CD14-positive monocyte (primary cell): ENCODE data around the gene PLCL2. TPM values are rescaled to one million over a fixed set of nuclear protein-coding genes. Genes with fewer than 3 reads are reported as not detected.
A peak's percentile ranks its signal among the peaks of the same experiment; 100 is the strongest.

ENCODE experiments used
- DNase-seq, 3 donors: peaks; one replicate each; pipeline ENCODE4 v3.0.0-alpha.2; 2011 to 2022
- H2AFZ ChIP-seq: 2 replicates; pipeline ENCODE4 v1.6.0; 2012; ENCODE audit warnings: mild to moderate bottlenecking, low read depth, low read length, inconsistent platforms; ENCODE audit not compliant: insufficient read depth, poor library complexity, severe bottlenecking
- H3K27ac ChIP-seq, 2 donors: 1 replicate in 1 of 2; 2 replicates in 1 of 2; pipeline ENCODE4 v1.5.1; 2012 to 2013; ENCODE audit warnings: low read length in 2 of 2, control low read depth in 1 of 2, inconsistent platforms in 1 of 2, low read depth in 1 of 2, mild to moderate bottlenecking in 1 of 2
- H3K27me3 ChIP-seq, 2 donors: one replicate each; pipeline versions ENCODE4 v1.6.0 to v1.6.1; 2011 to 2013; ENCODE audit warnings: low read length in 2 of 2; ENCODE audit not compliant: control insufficient read depth in 2 of 2, insufficient read depth in 2 of 2
- H3K36me3 ChIP-seq, 2 donors: replicated peaks in 1 of 2; 1 replicate in 1 of 2; 2 replicates in 1 of 2; pipeline versions ENCODE4 v1.5.1 to v1.6.1; 2012 to 2013; ENCODE audit warnings: low read length in 2 of 2, control low read depth in 1 of 2, inconsistent platforms in 1 of 2, mild to moderate bottlenecking in 1 of 2; ENCODE audit not compliant: insufficient read depth in 2 of 2, control insufficient read depth in 1 of 2
- H3K4me1 ChIP-seq, 2 donors: 1 replicate in 1 of 2; 2 replicates in 1 of 2; pipeline versions ENCODE4 v1.5.1 to v1.6.1; 2012 to 2013; ENCODE audit warnings: low read length in 2 of 2, control low read depth in 1 of 2, inconsistent platforms in 1 of 2, mild to moderate bottlenecking in 1 of 2, moderate library complexity in 1 of 2; ENCODE audit not compliant: insufficient read depth in 2 of 2, control insufficient read depth in 1 of 2
- H3K4me2 ChIP-seq: replicated peaks from 2 replicates; pipeline ENCODE3; 2012; ENCODE audit warnings: low read length, moderate library complexity, mild to moderate bottlenecking; ENCODE audit not compliant: poor library complexity, severe bottlenecking; ENCODE audit errors: extremely low read depth
- H3K4me3 ChIP-seq, 3 experiments: fragments of 200-600 bp in 1 of 3; sonication (generic) in 1 of 3; replicated peaks in 1 of 3; 1 replicate in 2 of 3; 2 replicates in 1 of 3; pipeline ENCODE4 v1.5.1; 2011 to 2013; ENCODE audit warnings: low read length in 3 of 3, mild to moderate bottlenecking in 3 of 3, control low read depth in 2 of 3, low read depth in 2 of 3, inconsistent platforms in 1 of 3, moderate library complexity in 1 of 3
- H3K79me2 ChIP-seq: 2 replicates; pipeline ENCODE4 v1.6.0; 2012; ENCODE audit warnings: mild to moderate bottlenecking, control low read depth, inconsistent platforms, low read length, moderate library complexity; ENCODE audit not compliant: insufficient read depth
- H3K9ac ChIP-seq: 2 replicates; pipeline ENCODE4 v1.6.0; 2017; ENCODE audit warnings: low read length, mild to moderate bottlenecking; ENCODE audit not compliant: insufficient read depth, poor library complexity, severe bottlenecking
- H3K9me3 ChIP-seq, 2 donors: replicated peaks in 1 of 2; 1 replicate in 1 of 2; 2 replicates in 1 of 2; pipeline versions ENCODE4 v1.5.1 to v1.6.1; 2012 to 2013; ENCODE audit warnings: low read length in 2 of 2, control low read depth in 1 of 2; ENCODE audit not compliant: control insufficient read depth in 1 of 2, insufficient read depth in 1 of 2
- H4K20me1 ChIP-seq: 2 replicates; pipeline ENCODE4 v1.6.0; 2012; ENCODE audit warnings: mild to moderate bottlenecking, low read length, control low read depth, moderate library complexity; ENCODE audit not compliant: insufficient read depth
- H3K27ac Mint-ChIP-seq, 7 donors: one replicate each; pipeline ENCODE4 v1.8.0; 2020; ENCODE audit warnings: mild to moderate bottlenecking in 7 of 7, mixed read lengths in 7 of 7, moderate library complexity in 6 of 7, inconsistent platforms in 2 of 7
- H3K27me3 Mint-ChIP-seq, 3 donors: one replicate each; pipeline ENCODE4 v1.8.0; 2021 to 2022; ENCODE audit warnings: low read depth in 3 of 3, mild to moderate bottlenecking in 3 of 3, mixed read lengths in 3 of 3, moderate library complexity in 3 of 3, inconsistent platforms in 1 of 3
- H3K36me3 Mint-ChIP-seq, 2 donors: one replicate each; pipeline ENCODE4 v1.8.0; 2020; ENCODE audit warnings: mixed read lengths in 2 of 2, inconsistent platforms in 1 of 2, mild to moderate bottlenecking in 1 of 2
- H3K4me1 Mint-ChIP-seq: one replicate; pipeline ENCODE4 v1.8.0; 2020; ENCODE audit warnings: mild to moderate bottlenecking, mixed read lengths
- H3K4me3 Mint-ChIP-seq, 2 donors: one replicate each; pipeline ENCODE4 v1.8.0; 2020; ENCODE audit warnings: mild to moderate bottlenecking in 2 of 2, mixed read lengths in 2 of 2, moderate library complexity in 1 of 2
- H3K9me3 Mint-ChIP-seq, 7 donors: one replicate each; pipeline ENCODE4 v1.8.0; 2020 to 2022; ENCODE audit warnings: mixed read lengths in 7 of 7, mild to moderate bottlenecking in 6 of 7, moderate library complexity in 6 of 7, inconsistent platforms in 2 of 7
- WGBS: methylation state at CpG from one replicate; pipeline ENCODE4 v1.1.5; 2013; ENCODE audit warnings: missing lambda C conversion rate; ENCODE audit not compliant: insufficient coverage; 5-methylcytosine and 5-hydroxymethylcytosine counted together
- intact Hi-C, 2 donors: fragments of 100-400 bp; cut with micrococcal nuclease; formaldehyde crosslinking; loops; one replicate each; pipeline versions ENCODE4 v1.15.0 to v1.15.1; 2023
- polyA plus RNA-seq, 3 donors: library from polyadenylated mRNA; depleted of rRNA in 1 of 3; unstranded in 2 of 3; stranded (reverse) in 1 of 3; fragments of 300-500 nt in 2 of 3; fragments of >200 nt in 1 of 3; fragmentation: Illumina TruSeq in 2 of 3; gene quantifications; 1 replicate in 2 of 3; 2 replicates in 1 of 3; pipeline ENCODE4 v1.2.3, GENCODE V29; 2012 to 2021
- TF ChIP-seq, protein P1 (sequence below): fragments of 200-600 bp; IDR thresholded peaks from one replicate; pipeline ENCODE4 v1.8.0; 2022; ENCODE audit warnings: antibody characterized with exemption, mild to moderate bottlenecking

PLCL2 gene
- polyA plus RNA-seq, 3 donors, result 18.8 to 32.5 (median 26.8) TPM

DNA sequence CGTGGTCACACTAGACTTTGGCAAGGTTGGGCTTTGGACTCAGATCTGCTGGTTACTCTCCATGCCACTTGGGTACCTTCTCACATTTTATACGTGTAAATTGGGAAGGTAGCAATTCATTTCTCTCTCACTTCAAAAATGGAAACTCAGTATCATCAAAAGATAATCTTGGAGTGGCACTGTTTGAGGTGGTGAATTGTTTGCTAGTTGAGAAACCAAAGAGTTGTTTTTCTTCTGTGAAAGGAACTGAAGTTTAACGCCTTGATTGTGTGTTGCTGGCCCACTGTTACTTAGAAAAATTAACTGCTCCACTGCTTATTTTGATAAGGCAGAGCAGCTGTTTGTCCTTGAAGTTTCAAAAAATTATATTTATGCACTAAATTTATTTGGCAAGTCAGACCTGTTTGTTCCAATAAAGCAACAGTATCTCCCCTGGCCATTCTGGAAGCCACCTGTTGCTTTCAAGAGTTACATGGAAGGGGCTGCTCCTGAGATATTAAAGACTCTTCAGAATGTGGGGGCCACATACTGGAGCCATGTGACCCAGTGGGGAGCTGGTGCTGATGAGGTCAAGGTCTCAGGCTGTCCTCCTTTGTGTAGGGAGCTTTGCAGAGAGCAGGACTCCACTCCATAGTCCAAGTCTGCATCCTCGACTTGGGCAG is 16.2 kb downstream of the PLCL2 start:
- H3K36me3 Mint-ChIP-seq, result peaks cover 6 to 23% of the 10 kb centered on the region in 2 donors
- intact Hi-C loops, result no loop called here

DNA sequence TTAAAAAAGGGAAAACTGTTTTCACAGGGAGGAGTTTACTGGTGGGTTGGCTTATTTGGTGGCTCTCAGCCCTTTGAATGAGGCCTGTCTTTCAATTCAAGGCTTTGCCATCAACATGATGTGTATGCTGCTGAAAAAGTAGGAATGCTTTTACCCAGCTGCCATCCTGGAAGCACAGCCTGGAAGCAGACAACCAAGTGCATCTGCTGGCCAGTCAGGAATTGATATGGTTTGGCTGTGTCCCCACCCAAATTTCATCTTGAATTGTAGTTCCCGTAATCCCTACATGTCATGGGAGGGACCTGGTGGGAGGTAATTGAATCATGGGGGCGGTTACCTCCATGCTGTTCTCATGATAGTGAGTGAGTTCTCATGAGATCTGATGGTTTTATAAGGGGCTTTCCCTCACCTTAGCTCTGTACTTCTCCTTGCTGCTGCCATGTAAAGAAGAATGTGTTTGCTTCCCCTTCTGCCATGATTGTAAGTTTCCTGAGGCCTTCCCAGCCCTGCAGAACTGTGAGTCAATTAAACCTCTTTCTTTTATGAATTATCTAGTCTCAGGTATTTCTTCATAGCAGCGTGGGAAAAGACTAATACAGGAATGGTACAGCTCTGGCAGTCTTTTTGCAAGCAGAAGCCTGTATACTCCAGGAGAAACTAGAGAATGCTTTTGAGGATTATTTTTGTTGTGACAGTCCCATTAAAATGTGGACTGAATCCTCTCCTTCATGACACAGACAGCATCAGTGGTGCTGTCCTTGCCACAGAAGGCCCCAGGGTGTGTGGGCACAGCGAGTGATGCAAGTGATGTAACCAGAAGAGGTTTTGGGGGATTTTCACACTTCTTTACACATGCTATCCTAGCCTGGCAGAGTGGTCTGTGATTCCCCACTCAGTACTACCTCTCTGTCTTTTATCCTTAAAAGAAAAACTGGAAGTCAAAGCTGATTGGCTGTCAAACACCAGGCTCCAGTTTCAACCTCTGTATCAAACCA is 20.0 kb downstream of the PLCL2 start:
- DNase-seq, result peak in 1 of 3 donors; percentile 56
- no peak overlapping the region for H3K4me3 ChIP-seq
- H3K36me3 ChIP-seq, result no peaks in the 10 kb centered on the region
- peaks cover 100% of the 10 kb centered on the region for H4K20me1 ChIP-seq
- WGBS, result no CpG with 5 or more reads among the region's 4 CpGs
- H3K36me3 Mint-ChIP-seq, result peaks cover 6 to 11% of the 10 kb centered on the region in 2 donors
- peak overlapping the region; percentile 30 to 89 (median 76) for H3K27ac Mint-ChIP-seq
- TF ChIP-seq, protein P1, sequence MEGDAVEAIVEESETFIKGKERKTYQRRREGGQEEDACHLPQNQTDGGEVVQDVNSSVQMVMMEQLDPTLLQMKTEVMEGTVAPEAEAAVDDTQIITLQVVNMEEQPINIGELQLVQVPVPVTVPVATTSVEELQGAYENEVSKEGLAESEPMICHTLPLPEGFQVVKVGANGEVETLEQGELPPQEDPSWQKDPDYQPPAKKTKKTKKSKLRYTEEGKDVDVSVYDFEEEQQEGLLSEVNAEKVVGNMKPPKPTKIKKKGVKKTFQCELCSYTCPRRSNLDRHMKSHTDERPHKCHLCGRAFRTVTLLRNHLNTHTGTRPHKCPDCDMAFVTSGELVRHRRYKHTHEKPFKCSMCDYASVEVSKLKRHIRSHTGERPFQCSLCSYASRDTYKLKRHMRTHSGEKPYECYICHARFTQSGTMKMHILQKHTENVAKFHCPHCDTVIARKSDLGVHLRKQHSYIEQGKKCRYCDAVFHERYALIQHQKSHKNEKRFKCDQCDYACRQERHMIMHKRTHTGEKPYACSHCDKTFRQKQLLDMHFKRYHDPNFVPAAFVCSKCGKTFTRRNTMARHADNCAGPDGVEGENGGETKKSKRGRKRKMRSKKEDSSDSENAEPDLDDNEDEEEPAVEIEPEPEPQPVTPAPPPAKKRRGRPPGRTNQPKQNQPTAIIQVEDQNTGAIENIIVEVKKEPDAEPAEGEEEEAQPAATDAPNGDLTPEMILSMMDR, result no peak
- H3K4me3 Mint-ChIP-seq, result no peak overlapping the region
- H3K9me3 ChIP-seq, result no peaks in the 10 kb centered on the region
- no peak overlapping the region for H3K4me2 ChIP-seq
- H2AFZ ChIP-seq, result no peak overlapping the region
- H3K27ac ChIP-seq, result peak overlapping the region in 1 of 2 donors; percentile 61
- H3K9me3 Mint-ChIP-seq, result peaks cover 0 to 8% (median 5%) of the 10 kb centered on the region in 7 donors
- intact Hi-C loops, result no loop called here
- H3K9ac ChIP-seq, result no peak overlapping the region
- H3K79me2 ChIP-seq, result peaks cover 97% of the 10 kb centered on the region
- H3K27me3 ChIP-seq, result no peaks in the 10 kb centered on the region
- H3K27me3 Mint-ChIP-seq, result no peaks in the 10 kb centered on the region
- peaks cover 9 to 16% of the 10 kb centered on the region in 2 donors for H3K4me1 ChIP-seq
- H3K4me1 Mint-ChIP-seq, result peaks cover 65% of the 10 kb centered on the region

More for the DNA sequence above, 16.2 kb downstream of the PLCL2 start:
- Histone ChIP-seq H3K4me3 (no peak overlapping the region), H3K9ac (no peak overlapping the region), H4K20me1 (peaks cover 100% of the 10 kb centered on the region), H3K36me3 (no peaks in the 10 kb centered on the region), H3K27me3 (no peaks in the 10 kb centered on the region), H3K79me2 (peaks cover 100% of the 10 kb centered on the region), H3K27ac (peak overlapping the region in 1 of 2 donors; percentile 30), H3K9me3 (no peaks in the 10 kb centered on the region), H3K4me2 (no peak overlapping the region), H2AFZ (no peak overlapping the region), H3K4me1 (no peaks in the 10 kb centered on the region)
- Mint-ChIP-seq H3K4me1 (peaks cover 68% of the 10 kb centered on the region), H3K27me3 (no peaks in the 10 kb centered on the region), H3K4me3 (no peak overlapping the region), H3K27ac (peak overlapping the region in 2 of 7 donors; percentile 32 to 62), H3K9me3 (peaks cover 0 to 8% (median 5%) of the 10 kb centered on the region in 7 donors)
- TF ChIP-seq, protein P1, result no peak
- 100% methylated on average over 1 of the region's 4 CpGs for WGBS
- no peak for DNase-seq
